Astrocyte of the spinal cord (primary cell): ENCODE measurements around the gene MEF2C.

Source experiments
- DNase-seq: peaks from one replicate; pipeline ENCODE4 v3.0.0; 2011; ENCODE audit warnings: low read depth, low spot score
- H3K4me3 ChIP-seq: 2 replicates; pipeline ENCODE4 v1.5.1; 2011; ENCODE audit warnings: low read depth, mild to moderate bottlenecking, low read length, moderate library complexity
- CTCF ChIP-seq: IDR thresholded peaks from 2 replicates; pipeline ENCODE4 v1.5.1; 2012; ENCODE audit warnings: low read depth, mild to moderate bottlenecking, low read length, inconsistent platforms
- in situ Hi-C: cut with HindIII; loops from 2 replicates; pipeline ENCODE4 v1.10.0; 2017; ENCODE audit warnings: low sequenced_read_pairs

Gene MEF2C

GRCh38 chr5:88883059-88883835 lies at the start of gene MEF2C:
Gene MEF2C (minus strand): TSS chr5:88883184. CDS start chr5:88823788, 59,396 bp downstream.
- no peak for TF ChIP-seq CTCF
- in situ Hi-C loops: no loop called here
- H3K4me3 ChIP-seq: peak within 1 kb of the TSS; percentile 53
- DNase-seq: peak; percentile 90

GRCh38 chr5:88932541-88932940 lies 49.6 kb upstream of the MEF2C start:
- in situ Hi-C loops: no loop called here
- no peak for TF ChIP-seq CTCF
- no peak overlapping the region for H3K4me3 ChIP-seq
- DNase-seq: no peak

- in situ Hi-C loops: no loop called here
- no peak overlapping the region for H3K4me3 ChIP-seq
- DNase-seq: no peak
- TF ChIP-seq CTCF: no peak
Observed at GRCh38 chr5:88930335-88930734, 47.4 kb upstream of the MEF2C start.

- no peak overlapping the region for H3K4me3 ChIP-seq
- in situ Hi-C loops: no loop called here
- DNase-seq: no peak
- TF ChIP-seq CTCF: no peak
Observed at GRCh38 chr5:88929385-88929784, 46.4 kb upstream of the MEF2C start.

GRCh38 chr5:88926774-88927173 lies 43.8 kb upstream of the MEF2C start:
- no peak for DNase-seq
- in situ Hi-C loops: no loop called here
- TF ChIP-seq CTCF: no peak
- no peak overlapping the region for H3K4me3 ChIP-seq

- peak; percentile 30 for DNase-seq
Observed at GRCh38 chr5:88925692-88926490, 42.9 kb upstream of the MEF2C start.

More at GRCh38 chr5:88925692-88926490, 42.9 kb upstream of the MEF2C start:
- H3K4me3 ChIP-seq: no peak overlapping the region
- no peak for TF ChIP-seq CTCF
- in situ Hi-C loops: no loop called here
